LHCN-M2 (cell line): ENCODE results near the gene RAET1E. TPM values are rescaled to one million over a fixed set of nuclear protein-coding genes. Genes with fewer than 3 reads are reported as not detected.
"Not testable (repeated sequence)": the region's sequence is repeated elsewhere in the genome, so short reads cannot be mapped to it uniquely, and the experiment has no call there.

Experiments
- DNase-seq: peaks from one replicate; pipeline ENCODE4 v3.0.0-alpha.2; 2012; ENCODE audit warnings: low read depth
- total RNA-seq: library from RNA; depleted of rRNA; stranded (reverse); fragments of >200 nt; gene quantifications from 2 replicates; pipeline ENCODE4 v1.2.3, GENCODE V29; 2014

Gene RAET1E
- total RNA-seq, 1 experiment from 2014 or later, result 1.3 TPM

- DNase-seq, result not testable (repeated sequence)
Measured at GRCh38 chr6:149927025-149927424, 29.1 kb upstream of the RAET1E start.

GRCh38 chr6:149925974-149926777, 28.3 kb upstream of the RAET1E start:
- DNase-seq, result peak; percentile 69

GRCh38 chr6:149925253-149925973, 27.5 kb upstream of the RAET1E start:
- no peak for DNase-seq

GRCh38 chr6:149924933-149925252, 27.0 kb upstream of the RAET1E start:
- no peak for DNase-seq

GRCh38 chr6:149924206-149924932, 26.5 kb upstream of the RAET1E start:
- no peak for DNase-seq

- DNase-seq, result no peak
Measured at GRCh38 chr6:149923327-149923986, 25.5 kb upstream of the RAET1E start.

- peak; percentile 91 for DNase-seq
Measured at GRCh38 chr6:149922642-149923326, 24.9 kb upstream of the RAET1E start, which contains the start of gene RAET1G. Gene RAET1G (minus strand): TSS chr6:149923121. CDS start chr6:149923010, 111 bp downstream.

- DNase-seq, result not testable (repeated sequence)
Measured at GRCh38 chr6:149922091-149922490, 24.2 kb upstream of the RAET1E start.

- no peak for DNase-seq
Measured at GRCh38 chr6:149921361-149921760, 23.4 kb upstream of the RAET1E start.

- DNase-seq, result no peak
Measured at GRCh38 chr6:149919834-149920225, 21.9 kb upstream of the RAET1E start.

GRCh38 chr6:149919126-149919833, 21.4 kb upstream of the RAET1E start:
- DNase-seq, result not testable (repeated sequence)

- DNase-seq, result no peak
Measured at GRCh38 chr6:149918151-149918905, 20.4 kb upstream of the RAET1E start.

- DNase-seq, result no peak
Measured at GRCh38 chr6:149917679-149918078, 19.8 kb upstream of the RAET1E start.

GRCh38 chr6:149915970-149916865, 18.3 kb upstream of the RAET1E start:
- DNase-seq, result no peak

- DNase-seq, result no peak
Measured at GRCh38 chr6:149913540-149914240, 15.8 kb upstream of the RAET1E start.

- no peak for DNase-seq
Measured at GRCh38 chr6:149913085-149913484, 15.2 kb upstream of the RAET1E start.

- DNase-seq, result not testable (repeated sequence)
Measured at GRCh38 chr6:149912680-149913079, 14.8 kb upstream of the RAET1E start.

- DNase-seq, result no peak
Measured at GRCh38 chr6:149910721-149911151, 12.8 kb upstream of the RAET1E start.
